GM19240 (cell line): ENCODE results near the gene LDHA.
"Not testable (repeated sequence)": the region's sequence is repeated elsewhere in the genome, so short reads cannot be mapped to it uniquely, and the experiment has no call there.

Experiments used
- DNase-seq: peaks from one replicate; pipeline ENCODE4 v3.0.0; 2011; ENCODE audit warnings: low spot score; ENCODE audit not compliant: insufficient read length

The LDHA gene

GRCh38 chr11:18393581-18394274, 635 bp upstream of the LDHA start:
- DNase-seq = no peak

- DNase-seq = no peak
Observed at GRCh38 chr11:18394928-18395734, 768 bp downstream of the LDHA start.

- peak; percentile 84 for DNase-seq
Observed at GRCh38 chr11:18395735-18396504, 1.6 kb downstream of the LDHA start.

GRCh38 chr11:18397921-18398320, 3.6 kb downstream of the LDHA start:
- no peak for DNase-seq

GRCh38 chr11:18401077-18401476, 6.7 kb downstream of the LDHA start:
- DNase-seq = not testable (repeated sequence)

- no peak for DNase-seq
Observed at GRCh38 chr11:18404062-18404461, 9.7 kb downstream of the LDHA start.

GRCh38 chr11:18407400-18407799, 13.0 kb downstream of the LDHA start:
- not testable (repeated sequence) for DNase-seq

GRCh38 chr11:18408558-18409291, 14.4 kb downstream of the LDHA start:
- no peak for DNase-seq

- DNase-seq = no peak
Observed at GRCh38 chr11:18416459-18416858, 22.1 kb downstream of the LDHA start.

- no peak for DNase-seq
Observed at GRCh38 chr11:18419040-18419439, 24.7 kb downstream of the LDHA start.

GRCh38 chr11:18420067-18420466, 25.7 kb downstream of the LDHA start:
- no peak for DNase-seq

GRCh38 chr11:18427240-18427639, 32.9 kb downstream of the LDHA start:
- no peak for DNase-seq

- DNase-seq = no peak
Observed at GRCh38 chr11:18429332-18429731, 35.0 kb downstream of the LDHA start.

GRCh38 chr11:18438691-18439090, 44.3 kb downstream of the LDHA start:
- DNase-seq = no peak

GRCh38 chr11:18449251-18449650, 54.9 kb downstream of the LDHA start:
- DNase-seq = no peak

- DNase-seq = no peak
Observed at GRCh38 chr11:18452927-18453326, 58.6 kb downstream of the LDHA start.

GRCh38 chr11:18455686-18456372, 61.5 kb downstream of the LDHA start, which contains the start of gene LDHAL6A:
TSS of gene LDHAL6A (plus strand) at chr11:18455856. CDS start at chr11:18456681, 825 bp downstream.
- no peak for DNase-seq

- DNase-seq = no peak
Observed at GRCh38 chr11:18457450-18457849, 63.1 kb downstream of the LDHA start.
